Measurements from ENCODE around the gene CBLC.

GRCh38 chr19:44737238-44738071 lies 40.2 kb upstream of the CBLC start:
- TF ChIP-seq CTCF (IDR thresholded peaks at IDR 0.05) (no peak), POLR2A (IDR thresholded peaks at IDR 0.05) (no peak)
